Measurements from ENCODE around the gene VDAC1.

The VDAC1 gene

GRCh38 chr5:133921979-133922378, 82.8 kb downstream of the VDAC1 start:
- no peak for DNase-seq
